ENCODE measurements around the gene AXIN1.

GRCh38 chr16:263944-264343 lies 88.6 kb downstream of the AXIN1 start:
- TF ChIP-seq, protein P1, sequence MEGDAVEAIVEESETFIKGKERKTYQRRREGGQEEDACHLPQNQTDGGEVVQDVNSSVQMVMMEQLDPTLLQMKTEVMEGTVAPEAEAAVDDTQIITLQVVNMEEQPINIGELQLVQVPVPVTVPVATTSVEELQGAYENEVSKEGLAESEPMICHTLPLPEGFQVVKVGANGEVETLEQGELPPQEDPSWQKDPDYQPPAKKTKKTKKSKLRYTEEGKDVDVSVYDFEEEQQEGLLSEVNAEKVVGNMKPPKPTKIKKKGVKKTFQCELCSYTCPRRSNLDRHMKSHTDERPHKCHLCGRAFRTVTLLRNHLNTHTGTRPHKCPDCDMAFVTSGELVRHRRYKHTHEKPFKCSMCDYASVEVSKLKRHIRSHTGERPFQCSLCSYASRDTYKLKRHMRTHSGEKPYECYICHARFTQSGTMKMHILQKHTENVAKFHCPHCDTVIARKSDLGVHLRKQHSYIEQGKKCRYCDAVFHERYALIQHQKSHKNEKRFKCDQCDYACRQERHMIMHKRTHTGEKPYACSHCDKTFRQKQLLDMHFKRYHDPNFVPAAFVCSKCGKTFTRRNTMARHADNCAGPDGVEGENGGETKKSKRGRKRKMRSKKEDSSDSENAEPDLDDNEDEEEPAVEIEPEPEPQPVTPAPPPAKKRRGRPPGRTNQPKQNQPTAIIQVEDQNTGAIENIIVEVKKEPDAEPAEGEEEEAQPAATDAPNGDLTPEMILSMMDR (IDR thresholded peaks at IDR 0.05; ENCODE audit: extremely low read depth in 1 of 2, insufficient read depth in 1 of 2, low read depth in 1 of 2, low read length in 2 of 2) = no peak
- TF ChIP-seq EZH2 (IDR thresholded peaks at IDR 0.05; ENCODE audit: borderline replicate concordance, low read depth, low read length, severe bottlenecking) = no peak
- TF ChIP-seq, protein P2, sequence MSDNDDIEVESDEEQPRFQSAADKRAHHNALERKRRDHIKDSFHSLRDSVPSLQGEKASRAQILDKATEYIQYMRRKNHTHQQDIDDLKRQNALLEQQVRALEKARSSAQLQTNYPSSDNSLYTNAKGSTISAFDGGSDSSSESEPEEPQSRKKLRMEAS (IDR thresholded peaks at IDR 0.05; ENCODE audit: insufficient read depth, insufficient read length) = no peak
- no peak for TF ChIP-seq POLR2AphosphoS5 (IDR thresholded peaks at IDR 0.05; ENCODE audit: insufficient read depth, low read depth, low read length)
- no peak for TF ChIP-seq POLR2A (IDR thresholded peaks at IDR 0.05; ENCODE audit: low read depth, low read length)
- no peak for TF ChIP-seq MYC (IDR thresholded peaks at IDR 0.05; ENCODE audit: low read depth, low read length)
- no peak for TF ChIP-seq JUN (IDR thresholded peaks at IDR 0.05; ENCODE audit: borderline replicate concordance, insufficient read depth, insufficient read length, low read depth)
- no peak for TF ChIP-seq FOS (IDR thresholded peaks at IDR 0.05; ENCODE audit: borderline replicate concordance, insufficient read depth, low read length)

Measured in endothelial cell of umbilical vein (primary cell).